Smooth muscle cell of the brain vasculature (primary cell): Measurements from ENCODE around the gene EDA.

Experiments
- DNase-seq: peaks from one replicate; pipeline ENCODE4 v3.0.0-alpha.2; 2012; ENCODE audit warnings: low read depth, low spot score

The EDA gene

DNA sequence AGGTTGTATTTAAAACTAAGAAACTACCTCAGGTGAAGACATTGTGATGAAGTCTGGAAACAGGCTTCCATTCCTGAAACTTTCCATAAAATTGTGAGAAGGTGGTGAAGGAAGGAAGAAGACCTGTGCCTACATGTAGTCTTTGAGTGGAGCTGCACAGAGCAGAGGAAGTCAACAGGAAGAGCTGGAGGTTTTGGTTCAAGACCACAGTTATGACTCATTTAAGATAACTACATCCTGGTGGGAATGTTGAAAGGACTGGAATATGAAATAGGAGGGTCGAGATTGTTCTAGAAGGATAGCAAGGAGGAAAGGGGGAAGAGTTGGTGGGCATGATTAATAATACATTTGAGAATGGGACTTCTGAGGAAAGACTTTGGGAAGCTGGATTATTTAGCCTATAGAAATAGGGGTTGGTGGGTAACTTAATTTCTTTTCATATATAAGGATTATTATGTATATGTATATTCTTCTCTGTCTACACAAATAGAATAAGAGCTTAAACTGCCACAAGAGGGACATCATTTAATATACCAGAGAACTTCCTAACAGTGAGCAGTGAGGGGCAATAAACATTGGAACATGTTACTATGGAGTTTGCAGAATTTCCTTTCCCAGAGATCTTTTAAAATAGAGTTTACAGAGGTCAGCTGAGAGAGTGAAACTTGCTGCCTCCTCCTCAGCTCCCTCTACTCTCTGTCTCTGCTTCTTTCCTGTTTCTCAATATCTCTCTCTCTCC is 410.4 kb downstream of the EDA start:
- no peak for DNase-seq

DNA sequence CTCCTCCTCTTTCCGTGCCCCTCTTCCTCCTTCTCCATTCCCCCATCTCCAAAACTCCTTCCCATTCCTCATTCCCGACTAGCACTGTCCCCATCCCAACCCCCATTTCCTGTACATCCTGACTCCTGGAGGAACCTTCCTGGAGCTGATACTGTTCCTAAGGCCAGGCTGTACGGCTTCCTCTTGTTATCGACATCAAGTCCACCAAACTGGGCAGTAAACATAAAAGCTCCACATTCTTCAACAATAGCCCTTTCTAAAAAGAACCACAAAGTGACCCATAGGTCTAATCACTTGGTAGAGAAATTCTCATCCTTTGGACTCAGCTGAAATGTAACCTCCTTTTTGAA is 410.9 kb downstream of the EDA start:
- no peak for DNase-seq

DNA sequence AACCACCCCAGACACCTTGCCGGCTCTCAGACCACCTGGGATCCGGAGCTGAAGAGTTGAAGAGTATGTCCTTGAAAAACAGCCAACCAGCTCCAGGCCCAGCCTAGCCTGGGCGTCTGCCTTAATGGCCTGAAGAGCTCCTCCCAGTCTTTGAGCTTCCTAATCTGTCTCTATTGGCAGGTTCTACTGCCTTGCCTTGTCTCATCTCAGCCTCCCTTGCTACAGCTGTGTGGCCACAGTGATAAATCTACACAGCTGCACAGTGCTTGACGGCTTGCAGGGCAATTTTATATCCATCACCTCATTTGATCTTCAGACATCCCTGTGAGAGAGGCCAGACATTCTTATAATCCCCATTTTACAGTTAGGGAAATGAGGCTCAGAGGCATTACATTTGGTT is 413.9 kb downstream of the EDA start:
- no peak for DNase-seq

DNA sequence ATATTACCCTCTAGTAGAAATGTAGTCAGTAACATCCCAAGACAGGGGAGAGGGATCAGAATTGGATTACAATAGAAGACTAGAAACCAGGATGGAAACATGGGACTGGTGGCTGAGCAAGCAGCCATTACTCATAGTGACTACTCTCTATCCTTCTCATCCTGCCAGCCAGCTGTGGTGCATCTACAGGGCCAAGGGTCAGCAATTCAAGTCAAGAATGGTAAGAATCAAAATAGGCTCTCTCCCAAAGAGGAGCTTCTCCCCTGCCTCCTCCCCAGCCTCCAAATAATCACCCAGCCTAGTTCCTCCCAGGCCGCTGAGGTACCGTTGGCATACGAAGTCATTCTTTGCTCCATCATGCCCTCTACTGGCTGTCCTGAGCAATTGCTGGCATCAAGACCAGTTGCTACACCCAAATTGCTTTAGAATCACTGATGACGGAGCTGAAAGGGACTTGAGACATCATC is 414.4 kb downstream of the EDA start:
- no peak for DNase-seq

DNA sequence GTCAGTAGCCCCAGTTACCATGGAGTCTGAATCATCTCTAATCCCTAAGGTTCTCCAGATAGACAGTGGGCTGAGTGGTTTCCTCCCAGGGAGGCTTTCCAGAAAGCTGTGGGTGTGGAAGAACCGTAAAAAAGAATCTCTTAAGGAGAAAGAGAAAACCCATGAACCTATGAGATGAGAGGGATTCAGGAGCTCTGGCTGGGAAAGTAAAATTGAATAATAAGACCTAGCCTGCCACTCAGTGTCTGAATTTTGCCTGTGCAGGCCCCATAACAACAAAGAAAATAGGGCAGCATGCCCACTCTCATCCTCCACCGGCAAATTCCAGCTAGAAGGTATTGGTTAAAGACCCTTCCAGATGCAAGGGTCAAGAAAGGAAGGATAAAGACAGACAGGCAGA is 416.9 kb downstream of the EDA start:
- no peak for DNase-seq

DNA sequence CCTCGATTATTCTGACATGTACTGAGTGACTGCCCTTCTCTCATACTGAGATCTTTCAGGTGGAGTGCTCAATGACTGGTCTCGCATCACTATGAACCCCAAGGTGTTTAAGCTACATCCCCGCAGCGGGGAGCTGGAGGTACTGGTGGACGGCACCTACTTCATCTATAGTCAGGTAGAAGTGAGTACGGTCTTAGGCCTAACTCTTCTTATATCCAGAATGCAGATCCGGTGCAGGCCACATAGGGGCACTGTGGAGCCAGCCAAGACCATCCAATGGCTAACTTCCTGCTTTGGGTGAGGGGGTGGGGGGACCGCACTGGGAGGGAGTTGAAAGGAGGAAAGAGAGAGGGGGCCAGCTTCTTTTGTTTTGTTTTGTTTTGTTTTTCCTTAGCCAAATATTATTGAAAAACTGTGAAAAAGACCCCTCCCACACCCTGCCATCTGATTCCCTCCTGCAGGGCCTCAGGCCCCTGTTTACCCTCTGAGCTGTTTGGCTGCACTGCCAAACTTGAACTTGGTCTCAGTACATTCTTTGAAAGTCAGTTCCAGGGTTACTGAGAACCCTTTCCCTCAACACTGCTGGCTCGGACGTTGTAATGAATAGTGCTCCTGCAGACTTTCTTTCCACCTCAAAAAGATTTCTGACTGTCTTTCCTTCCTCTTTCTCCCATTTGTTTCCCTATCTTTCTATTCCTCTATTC is 417.6 kb downstream of the EDA start:
- no peak for DNase-seq

DNA sequence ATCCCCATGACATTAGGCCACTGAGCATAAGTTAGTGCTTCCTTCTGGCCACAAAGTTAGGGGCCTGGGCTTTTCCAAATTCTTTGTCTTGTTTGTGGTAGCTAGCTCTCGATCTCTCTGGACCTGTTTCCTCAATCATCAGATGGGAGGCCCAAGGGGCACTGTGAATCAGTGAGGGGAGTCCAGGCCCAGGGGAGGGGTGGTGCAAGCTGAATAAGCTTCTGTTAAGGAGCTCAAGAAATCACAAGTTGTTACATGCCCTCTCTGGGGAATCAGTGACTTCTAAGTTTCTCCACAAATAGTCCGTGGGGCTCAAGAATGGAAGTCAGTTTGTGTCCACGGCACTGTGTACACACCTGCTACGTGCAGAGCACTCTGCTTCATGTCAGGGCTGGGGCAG is 418.7 kb downstream of the EDA start:
- DNase-seq = no peak

DNA sequence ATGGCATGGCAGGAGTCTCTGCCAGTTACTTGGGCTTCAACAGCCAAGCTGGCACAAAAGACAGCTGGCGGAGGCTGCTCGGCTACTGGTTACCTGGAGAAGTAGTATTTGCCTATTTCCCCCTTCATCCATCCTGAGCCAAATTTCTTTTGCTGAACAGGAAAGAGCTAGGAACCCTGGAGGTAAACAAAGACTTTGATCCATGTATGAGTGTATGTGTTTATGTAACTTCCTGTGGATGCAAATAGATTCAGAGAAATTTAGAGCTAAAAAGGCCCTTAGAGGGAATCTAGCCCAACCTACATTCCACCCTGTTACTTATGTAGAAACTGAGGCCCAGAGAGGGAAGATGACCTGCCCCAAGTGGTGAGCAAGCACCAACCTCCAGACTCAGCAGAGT is 422.6 kb downstream of the EDA start:
- no peak for DNase-seq

DNA sequence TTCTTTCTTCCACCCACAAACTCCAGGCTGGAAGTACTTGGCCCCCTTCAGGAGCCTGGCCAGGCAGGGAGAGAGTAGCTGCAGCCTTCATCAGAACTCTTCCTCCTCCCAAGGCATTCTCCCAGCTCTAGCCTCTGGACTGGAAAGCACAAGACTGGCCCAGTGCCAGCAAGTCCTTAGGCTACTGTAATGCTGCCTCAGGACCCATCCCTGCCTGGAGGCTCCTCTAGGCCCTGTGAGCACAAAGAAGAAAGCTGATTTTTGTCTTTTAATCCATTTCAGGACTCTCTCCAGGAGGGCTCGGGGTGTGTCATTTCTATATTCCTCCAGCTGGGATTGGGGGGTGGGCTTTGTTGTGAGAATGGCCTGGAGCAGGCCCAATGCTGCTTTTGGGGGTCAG is 423.0 kb downstream of the EDA start:
- DNase-seq = no peak

DNA sequence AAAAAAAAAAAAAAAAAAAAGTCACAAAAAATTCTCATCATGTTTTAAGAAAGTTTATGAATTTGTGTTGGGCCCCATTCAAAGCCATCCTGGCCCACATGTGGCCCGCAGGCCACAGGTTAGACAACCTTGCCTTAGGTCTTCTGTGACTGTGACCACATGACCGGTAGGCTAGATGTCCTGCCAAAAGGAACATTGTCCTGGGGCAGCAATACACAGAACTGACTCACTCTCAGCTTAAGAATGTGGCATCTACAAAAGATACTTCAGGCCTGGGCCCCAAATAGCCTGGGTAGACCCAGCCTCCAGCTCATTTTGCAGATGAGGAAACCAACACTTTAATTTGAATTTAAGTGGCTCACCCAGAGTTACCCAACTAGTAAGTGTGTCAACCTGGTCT is 423.8 kb downstream of the EDA start:
- DNase-seq = no peak

DNA sequence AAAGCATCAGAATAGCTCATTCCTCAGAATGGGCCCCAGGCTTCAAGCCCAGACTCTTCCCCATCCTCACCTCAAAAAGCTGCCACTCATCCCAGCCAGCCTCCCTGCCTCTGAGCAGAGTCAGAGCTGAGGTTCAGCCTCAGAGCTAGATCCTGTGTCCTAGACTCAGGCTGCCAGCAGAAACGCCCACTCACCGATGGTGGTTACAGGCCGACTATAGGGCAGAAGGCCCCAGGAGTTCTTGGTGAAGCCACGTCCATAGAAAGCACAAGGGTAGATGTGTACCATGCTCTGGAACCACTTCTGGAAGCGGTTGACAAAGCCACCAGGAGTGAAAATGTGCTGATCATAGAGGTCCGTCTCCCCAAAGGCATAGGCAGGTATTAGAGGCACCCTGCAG is 426.1 kb downstream of the EDA start:
- DNase-seq = no peak

DNA sequence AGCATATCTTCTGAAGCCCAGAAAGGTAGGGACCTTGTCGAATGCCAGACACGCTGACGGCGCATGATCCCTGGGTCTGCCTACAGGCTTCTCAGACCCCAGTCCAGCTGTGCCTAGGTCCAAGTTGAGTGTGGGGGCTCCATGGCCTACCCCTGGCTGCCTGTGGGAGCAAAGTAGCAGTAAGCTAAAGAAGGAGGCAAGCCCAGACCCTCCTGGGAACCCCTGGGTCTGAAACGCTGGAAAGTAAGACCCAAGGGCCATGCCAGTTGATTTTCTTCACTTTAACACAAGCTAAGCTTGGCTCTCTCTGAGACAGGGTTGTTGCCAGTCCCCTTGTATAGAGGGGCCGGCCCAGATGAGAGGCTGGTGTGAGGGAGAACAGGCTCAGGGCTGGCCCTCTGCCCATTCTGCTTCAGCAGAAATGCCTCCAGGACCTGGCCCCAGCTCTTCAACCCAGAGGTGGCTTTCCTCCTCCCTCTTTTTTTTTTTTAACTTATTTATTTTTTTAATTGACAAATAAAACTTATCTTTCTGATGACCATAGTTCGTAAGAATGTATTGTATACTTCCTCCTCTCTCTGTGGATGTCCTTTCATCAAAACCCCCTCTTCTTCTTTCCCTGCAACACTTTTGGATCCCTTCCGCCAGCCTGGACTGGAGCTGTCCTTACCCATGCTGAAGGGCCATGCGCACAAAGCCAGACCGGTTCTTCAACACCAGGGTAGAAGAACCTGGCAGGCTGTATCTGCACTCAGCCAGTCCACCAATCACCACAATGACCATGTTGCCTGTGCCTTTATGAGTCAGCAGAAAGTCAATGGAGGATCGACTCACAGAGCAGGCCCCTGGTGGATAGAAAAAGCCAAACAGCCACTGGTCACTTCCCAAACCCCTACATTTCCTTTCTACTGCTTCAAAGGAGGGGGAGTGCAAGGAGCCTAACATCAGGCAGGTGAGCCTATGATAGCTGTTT is 426.8 kb downstream of the EDA start:
- no peak for DNase-seq

DNA sequence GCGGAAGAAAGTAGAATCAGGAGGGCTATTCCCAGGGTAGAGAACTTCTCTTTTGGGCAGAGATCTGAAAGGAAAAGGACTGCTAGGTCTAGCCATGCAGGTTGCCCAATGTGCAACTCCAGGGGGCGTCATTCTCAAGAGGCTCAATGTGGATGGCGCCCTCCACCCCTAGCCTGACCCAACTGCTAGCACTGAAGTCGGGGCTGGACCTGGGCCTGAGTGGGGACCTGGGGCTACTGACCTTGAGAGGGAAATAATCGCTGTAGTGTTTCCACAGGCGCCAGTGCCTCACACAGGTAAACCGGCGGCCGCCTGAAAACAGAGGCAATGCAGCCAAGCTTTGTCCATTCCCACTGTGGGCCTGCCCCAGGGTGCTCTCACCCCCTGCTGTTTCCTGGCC is 427.8 kb downstream of the EDA start:
- no peak for DNase-seq

DNA sequence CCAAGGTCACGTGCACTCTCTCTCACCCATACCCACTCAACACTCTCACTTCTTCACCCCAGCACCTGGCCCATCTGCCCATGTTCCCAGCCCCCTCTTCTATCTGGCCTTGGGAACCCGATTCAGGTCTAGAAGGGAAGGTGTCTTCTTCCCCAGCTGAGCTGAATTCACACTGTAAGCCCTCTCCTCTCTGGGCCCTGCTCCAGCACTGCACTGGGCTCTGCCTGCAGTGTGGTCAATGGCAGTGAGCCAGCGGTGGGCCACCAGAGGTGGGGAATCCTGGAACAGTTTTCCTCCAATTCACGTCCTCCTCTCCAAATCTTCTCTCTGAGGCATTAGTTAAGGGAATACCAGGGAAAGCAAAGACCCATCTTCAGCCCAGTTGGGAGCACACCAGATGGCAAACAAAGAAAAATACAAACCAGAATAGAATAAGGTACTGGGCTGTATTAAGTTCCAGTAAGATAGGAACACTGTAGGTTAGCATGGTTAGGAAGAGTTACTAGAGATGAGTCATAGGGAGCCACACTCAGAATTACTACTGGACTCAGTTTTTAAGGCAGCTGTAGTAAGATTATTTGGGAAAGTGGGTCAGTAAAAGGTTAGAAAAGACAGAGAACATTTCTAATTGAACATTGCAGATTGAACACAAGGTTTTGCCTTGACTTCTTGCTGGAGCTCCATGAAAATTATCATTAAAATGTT is 428.8 kb downstream of the EDA start:
- no peak for DNase-seq

DNA sequence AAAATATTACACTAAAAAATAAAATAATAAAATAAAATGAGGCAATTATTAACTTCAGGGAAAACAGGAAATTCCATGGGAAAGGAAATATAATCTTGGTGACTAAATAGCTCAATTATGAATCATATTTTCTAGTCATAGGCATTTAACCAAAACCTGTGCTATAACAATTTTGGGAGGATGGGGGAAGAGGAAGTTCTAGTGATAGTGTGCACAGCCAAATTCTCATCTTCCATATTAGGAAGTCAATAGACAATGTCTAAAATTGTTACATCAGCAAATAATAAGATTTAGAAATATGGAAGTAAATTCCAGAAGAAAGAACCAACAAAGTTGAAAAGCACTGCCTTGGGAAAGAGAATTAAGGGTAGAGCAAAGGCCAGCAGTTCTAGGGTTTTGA is 431.1 kb downstream of the EDA start:
- DNase-seq = no peak

DNA sequence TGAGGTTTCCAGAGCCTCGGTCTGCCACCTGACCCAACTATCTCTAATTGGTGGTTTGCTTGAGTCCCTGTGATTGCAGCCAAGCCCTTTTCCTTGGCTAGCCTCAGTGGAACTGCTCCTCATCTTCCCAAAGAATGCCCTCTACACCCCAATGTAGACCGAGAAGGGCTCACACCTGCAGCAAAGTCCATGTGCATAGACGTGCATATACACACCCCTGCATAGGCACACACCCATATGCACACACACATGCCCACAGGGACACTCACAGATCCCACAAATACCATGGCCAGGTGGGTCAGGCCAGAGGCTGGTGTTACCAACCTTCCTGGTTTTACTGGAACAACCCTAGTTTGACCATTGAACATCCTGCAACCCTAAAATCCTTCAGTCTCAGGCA is 433.5 kb downstream of the EDA start:
- no peak for DNase-seq

DNA sequence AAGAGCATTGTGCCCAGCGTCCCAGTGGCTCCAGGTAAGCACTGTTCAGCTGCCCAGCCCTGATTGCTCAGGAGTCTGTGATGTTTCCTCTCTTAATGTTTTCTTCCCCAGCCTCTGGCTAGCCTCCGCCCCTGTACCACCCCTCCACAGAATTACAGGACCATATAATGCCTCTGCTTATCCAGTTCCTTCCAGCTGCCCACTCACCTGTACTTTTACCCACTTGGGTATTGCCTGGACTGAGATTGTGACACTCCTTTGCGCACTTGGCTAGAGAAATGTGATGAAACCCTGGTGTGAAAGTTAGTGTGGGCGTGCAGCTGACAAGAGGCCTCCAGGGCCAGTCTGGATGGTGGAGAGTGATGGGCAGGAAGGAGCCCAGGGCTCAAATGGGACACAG is 434.0 kb downstream of the EDA start, which contains the start of gene AWAT2:
Gene AWAT2 (minus strand): TSS at position 14 of the 400 bp plus-strand sequence. CDS start 6 bp downstream, at position 8.
- DNase-seq = no peak

DNA sequence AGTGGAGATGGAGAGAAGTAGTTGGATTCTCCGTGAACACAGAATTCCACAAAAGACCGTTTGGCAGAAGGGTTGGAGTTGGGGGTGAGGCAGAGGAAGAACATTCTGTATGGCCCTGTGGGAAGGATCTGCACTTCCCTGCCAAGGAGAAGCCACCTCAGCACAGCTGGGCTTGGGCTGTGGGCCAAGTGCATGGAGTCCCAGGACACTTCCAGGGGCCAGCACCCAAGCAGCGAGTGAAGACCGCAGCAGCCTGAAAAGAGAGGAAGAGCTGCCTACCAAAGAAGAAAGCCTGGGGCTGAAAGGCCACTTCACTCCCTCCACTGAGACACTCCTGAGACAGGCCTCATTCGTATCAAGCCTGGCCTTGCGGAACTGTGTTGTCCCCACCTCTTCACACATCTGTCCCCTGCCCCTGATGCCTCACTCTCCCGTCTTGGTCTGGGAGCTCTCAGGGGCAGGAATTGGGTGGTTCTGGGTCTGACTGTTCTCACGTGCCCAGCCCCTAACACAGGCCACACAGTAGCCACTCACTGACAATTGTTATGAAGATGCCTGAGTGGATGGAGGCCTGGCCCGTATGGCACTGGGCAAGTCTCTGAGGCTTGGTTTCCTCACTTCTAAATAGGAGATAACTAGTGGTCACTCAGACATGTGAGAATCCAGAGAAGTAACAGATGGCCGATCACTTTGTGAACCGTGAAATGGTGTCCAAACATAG is 437.1 kb downstream of the EDA start:
- DNase-seq = no peak

DNA sequence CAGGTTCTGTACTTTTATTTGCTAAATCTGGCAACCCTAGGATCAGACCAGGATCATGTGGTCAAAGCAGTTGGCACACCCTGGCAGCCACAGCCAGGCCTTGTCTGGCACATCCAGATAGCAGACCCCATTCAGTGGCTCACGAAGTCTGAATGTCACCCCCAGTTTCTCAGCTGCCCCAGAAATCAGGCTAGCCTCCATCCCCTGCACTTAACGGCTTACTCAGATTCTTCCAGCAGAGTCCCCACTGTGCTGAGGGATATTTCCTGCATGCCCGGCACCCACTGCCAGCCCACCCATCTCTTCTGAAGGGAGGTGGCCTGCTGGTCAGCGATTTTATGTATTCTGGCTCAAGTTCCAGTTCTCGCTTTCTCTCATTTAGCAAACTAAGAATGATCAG is 438.5 kb downstream of the EDA start:
- DNase-seq = no peak

DNA sequence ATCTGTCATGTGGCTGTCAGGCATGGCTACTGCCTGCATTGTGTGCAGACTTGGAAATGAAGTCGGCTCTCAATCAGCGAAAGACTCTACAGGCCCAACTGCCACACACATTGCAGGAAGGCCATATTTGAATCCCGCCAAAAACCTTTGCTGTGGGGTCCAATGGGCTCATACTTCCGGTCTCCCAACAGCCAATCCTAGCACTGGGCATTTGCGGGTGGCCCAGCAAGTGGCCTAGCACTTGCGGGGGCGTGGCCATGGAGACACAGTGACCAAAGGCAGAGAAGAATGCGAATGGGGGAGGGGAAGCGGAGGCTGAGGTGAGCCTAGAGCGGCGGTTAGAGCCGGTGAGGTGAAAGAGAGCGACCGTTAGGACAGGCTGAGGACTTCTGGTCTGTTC is 446.2 kb downstream of the EDA start, which contains the start of gene OTUD6A:
Gene OTUD6A (plus strand): TSS at position 382 of the 400 bp plus-strand sequence. CDS start 68 bp downstream, outside the sequence.
- DNase-seq = no peak
